GM23248 (cell line): ENCODE data around the gene GMEB2.

ENCODE experiments used
- EZH2 ChIP-seq: fragments of 200-600 bp; sonication (generic); IDR thresholded peaks from 2 replicates; pipeline ENCODE4 v1.6.1; 2018; ENCODE audit warnings: antibody characterized with exemption, mild to moderate bottlenecking; ENCODE audit not compliant: insufficient read depth, poor library complexity, severe bottlenecking
- EZH2phosphoT487 ChIP-seq: fragments of 200-600 bp; sonication (generic); IDR thresholded peaks from 2 replicates; pipeline ENCODE4 v1.6.1; 2018; ENCODE audit warnings: antibody characterized with exemption, moderate library complexity, mild to moderate bottlenecking, low read depth; ENCODE audit not compliant: insufficient read depth

DNA sequence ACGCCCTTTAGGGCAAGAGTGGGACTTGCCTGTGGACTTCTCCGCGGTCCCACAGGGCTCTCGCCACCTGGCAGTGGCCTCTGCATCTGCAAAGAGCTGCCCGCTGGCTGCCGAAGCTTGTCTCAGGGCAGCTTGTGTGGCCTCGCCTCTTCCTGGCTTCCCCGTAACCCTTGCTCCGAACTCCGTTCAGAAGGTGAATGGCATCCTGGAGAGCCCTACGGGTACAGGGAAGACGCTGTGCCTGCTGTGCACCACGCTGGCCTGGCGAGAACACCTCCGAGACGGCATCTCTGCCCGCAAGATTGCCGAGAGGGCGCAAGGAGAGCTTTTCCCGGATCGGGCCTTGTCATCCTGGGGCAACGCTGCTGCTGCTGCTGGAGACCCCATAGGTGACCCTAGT lies 34.2 kb upstream of the GMEB2 start:
- TF ChIP-seq EZH2 (no peak), EZH2phosphoT487 (no peak)
